ENCODE measurements around the gene EHBP1.

The EHBP1 gene

DNA sequence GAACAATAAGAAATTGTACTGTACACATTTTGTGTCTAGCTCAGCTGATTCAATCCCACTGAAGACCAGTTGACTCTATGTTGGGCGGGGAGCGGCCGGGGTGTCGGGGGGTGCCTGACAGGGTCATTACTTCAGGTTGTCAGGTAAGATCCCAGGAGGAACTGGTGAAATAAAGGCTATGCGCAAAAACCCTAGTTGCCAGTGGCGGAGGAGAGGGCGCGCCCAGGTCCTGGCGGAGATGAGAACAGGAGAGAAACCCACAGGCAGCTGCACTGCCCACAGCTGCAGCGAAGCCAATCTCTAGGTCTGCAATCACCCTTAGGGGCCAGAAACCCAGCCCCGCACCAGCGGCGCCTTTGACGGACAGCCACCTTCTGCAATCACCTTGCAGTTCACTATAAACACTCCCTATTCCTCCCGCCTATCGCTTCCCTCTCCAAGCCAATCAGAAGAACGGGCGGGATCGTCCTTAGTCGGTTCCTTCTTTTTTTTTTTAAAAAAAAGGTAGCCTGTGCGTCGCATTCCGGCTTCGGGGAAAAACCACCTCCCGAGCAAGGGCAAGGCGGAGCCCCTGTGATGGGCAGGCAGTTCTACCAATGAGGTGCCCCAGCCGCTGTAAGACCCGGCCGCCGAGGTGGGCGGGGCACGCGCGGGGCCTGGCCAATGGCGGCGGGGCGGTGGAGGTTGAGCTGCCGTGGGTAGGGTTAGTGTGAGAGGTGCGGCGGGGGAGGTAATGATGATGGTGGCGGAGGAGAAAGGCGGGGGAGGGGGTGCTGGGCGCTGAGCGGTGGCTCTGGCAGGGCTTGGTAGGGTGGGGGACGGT, at the start of gene EHBP1:
Gene EHBP1 (plus strand): TSS at position 707 of the 823 bp plus-strand sequence. CDS start 1,479 bp downstream, outside the sequence.
- DNase-seq (ENCODE audit: low read depth) = peak; percentile 95

DNA sequence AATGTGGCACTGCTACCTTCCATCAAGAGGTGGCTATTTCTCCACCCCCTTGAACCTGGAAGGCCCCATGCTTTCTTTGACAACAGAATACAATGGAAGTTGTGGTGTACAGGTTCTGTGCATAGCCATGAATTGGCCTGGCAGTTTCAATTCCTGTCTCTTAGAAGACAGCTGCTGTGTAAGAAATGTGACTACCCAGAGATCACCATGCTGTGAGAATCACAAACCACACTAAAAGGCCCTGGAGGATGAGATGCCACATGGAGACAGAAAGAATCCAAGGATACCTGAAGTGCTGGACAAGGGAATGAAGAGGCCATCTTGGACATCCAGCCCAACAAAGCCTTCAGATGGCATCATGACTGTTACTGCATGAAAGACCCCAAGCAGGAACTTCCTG, 47.7 kb upstream of the EHBP1 start:
- no peak for DNase-seq (ENCODE audit: low read depth)

DNA sequence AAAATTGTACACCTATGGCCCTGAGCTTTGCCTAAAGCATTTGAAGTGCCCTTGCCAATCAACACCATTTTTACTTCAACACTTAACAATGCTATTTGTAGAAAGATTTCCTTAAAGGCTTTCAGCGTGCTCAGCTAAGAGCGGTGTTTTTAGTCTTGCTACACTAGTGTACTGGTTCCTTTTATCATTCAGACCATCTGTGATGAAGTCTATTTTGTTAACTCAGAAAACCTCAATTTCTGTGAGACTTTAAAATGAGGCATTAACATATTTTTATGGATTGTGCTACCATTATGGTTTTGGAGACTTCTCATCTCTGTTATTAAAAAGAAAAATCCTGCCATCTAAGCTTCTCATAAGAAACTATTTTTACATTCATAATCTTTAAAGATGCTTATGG, 46.6 kb upstream of the EHBP1 start:
- no peak for DNase-seq (ENCODE audit: low read depth)

DNA sequence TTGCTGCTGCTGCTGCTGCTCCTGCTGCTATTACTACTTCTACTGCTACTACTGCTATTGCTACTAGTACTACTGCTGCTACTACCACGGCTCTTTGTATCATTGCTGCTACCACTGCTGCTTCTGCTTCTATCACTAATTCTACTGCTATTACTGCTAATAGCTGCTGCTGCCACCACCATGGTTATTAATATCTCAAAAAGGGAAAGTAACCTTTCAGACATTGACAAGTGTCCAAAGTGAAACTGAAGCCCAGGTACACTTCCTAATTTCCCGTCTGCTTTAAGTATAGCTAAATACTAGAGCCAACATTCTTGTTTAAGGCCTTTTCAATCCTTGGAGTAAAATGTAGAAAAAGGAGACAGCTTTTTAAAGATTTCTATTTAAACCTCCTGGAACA, 45.4 kb upstream of the EHBP1 start:
- DNase-seq (ENCODE audit: low read depth) = no peak

DNA sequence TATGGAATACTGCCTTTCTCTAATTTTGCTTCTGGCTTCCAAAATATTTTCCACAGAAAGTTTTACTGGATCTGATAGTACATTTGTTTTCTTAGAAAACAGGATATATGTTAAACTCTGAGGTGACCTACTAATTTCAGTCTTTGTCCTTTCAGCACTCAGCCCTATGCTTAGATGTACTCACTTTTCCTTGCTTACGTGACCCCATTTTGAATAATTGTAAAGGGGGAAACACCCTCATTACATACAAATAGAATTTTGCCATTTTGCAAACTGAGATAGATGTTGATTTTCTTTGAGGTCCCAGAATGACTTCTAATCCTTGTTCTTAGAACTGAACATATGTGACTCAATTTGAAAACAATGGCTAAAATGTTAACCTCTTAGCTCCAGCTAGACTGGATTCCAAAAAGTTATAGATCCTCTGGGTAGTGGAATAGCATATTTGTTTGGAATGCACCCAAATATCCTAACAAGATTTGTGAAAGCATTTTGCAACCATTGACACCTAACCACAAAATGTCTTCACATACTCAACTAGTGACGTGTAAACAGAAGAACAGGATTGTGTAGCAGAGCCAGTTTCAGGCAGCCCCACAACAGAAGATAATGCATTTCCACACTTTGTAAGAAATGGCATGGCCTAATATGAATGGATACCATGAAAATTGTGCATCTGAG, 44.8 kb upstream of the EHBP1 start:
- DNase-seq (ENCODE audit: low read depth) = no peak

DNA sequence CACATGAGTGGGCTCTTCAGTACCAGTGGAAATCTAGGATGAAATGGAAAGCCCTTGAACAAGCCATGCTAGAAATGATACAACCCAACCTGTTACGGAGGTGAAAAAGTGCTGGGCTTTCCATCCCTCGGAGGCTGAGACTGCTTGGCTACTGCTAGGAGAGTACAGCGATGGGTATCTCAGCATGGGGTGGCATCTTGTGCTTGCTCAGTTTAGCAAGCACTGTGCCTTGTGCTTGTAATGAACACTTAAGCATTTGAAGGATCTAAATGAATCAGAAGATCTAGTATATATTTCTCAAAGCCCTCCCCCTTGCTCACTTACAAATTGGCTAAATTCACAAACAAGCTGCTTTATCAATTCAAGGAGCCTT, 44.3 kb upstream of the EHBP1 start:
- DNase-seq (ENCODE audit: low read depth) = no peak

DNA sequence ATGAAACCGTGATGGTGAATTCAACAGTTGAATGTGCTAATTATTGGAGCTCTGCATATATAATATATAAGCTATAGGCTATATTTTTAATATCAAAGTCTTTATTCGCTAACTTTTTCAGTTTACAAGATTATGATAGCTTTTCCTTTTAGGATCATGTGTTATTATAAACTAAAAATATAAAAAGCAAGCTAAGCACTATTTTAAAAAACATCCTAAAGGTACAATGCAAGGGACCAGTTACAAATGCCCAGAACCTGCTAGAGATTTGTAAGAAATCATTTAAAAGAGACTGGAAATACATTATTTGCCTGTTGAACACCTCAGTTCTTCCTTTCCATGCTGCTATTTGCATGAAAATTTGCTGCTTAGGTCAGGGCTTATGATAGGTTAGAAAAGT, 43.4 kb upstream of the EHBP1 start:
- no peak for DNase-seq (ENCODE audit: low read depth)

DNA sequence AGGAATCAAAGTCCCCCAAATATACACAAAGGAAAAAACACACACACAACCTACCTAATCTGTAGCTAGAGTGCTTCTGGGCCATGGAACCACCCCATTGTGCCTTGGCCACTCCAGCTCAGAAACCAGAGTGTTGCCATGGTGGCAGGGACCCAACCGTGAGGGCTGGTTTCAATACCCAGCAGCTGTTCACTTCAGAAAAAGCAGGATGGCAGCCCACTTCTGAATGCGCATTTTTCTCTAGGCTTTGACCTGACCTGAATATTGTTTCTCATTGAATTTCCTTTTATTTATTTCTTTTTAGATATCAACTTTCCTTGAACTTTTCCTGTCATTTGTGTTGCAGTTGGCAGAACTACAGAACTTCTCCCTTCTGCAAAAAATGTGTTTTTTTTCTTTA, 43.0 kb upstream of the EHBP1 start:
- no peak for DNase-seq (ENCODE audit: low read depth)

DNA sequence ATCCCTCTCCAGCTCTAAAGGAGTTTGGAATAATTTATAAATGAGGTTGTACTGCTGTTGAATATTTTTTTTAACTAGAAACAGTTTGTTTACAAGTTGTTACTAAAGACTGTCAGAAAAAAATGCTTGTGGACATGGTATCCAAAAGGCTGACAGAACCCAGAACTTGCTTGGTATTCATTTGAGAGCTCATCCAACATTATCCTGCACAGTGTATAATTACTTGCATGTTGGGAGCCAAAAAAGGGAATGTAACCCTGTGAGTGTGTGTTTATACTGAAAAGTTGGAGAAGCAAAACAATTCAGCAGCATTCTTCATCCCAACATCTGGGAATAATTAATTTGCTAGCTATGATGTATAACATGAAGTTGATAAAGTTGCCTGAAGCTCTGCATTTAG, 42.1 kb upstream of the EHBP1 start:
- no peak for DNase-seq (ENCODE audit: low read depth)

DNA sequence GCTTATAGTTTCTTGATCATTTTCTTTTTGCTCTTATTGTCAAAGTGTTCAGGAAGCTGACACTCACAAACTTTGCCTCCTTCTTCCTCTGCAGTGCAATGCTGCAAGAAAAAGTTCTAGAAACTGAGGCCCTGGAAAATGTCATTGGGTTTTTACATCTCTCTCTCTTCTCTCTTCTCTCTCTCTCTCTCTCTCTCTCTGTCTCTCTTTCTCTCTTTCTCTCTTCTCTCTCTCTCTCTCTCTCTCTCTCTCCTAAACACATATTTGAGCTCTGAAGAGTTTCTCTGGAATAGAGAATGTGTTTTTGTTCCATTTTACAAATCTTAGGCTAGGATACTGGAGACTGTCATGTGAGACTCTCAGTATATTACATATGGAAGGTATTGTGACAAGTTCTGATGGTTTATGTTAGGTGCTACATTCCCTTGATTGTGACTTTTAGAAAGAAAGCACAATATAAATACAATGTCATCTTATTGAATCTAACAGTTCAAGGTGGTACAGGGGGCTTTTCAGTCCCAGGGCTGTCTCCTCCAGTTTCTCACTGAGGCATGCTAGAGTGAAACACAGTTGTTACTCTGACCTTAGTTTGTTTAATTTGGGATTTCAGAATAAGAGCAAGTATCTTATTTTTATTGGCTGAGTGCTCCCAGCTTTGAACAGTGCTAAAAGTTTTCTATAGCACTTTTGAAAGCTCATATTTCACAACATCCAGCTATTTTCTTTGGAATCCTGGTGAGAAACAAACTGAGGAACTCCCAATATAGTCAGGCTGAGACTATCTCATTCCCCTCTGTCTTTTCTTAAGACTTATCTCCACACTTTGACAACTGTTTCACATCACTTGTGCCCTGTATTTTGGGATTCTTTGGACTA, 41.4 kb upstream of the EHBP1 start:
- no peak for DNase-seq (ENCODE audit: low read depth)

DNA sequence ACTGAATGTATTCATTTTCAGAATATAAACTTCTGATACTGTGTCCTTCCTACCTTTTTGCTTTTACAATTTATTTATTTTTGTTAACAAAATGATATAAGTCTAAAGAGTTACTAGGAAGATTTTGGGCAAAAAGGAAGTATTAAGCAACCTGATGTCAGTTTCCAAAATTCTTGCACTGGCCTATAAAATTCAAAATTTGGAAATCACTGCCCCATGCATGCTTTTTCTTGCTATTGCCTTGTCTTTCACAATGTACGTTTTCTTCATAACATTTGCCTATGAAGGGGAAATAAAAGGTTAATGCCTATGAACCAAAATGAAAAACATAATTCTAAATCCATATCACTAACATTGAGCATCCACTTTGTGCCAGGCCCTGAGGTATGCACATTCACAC, 40.1 kb upstream of the EHBP1 start:
- DNase-seq (ENCODE audit: low read depth) = no peak

DNA sequence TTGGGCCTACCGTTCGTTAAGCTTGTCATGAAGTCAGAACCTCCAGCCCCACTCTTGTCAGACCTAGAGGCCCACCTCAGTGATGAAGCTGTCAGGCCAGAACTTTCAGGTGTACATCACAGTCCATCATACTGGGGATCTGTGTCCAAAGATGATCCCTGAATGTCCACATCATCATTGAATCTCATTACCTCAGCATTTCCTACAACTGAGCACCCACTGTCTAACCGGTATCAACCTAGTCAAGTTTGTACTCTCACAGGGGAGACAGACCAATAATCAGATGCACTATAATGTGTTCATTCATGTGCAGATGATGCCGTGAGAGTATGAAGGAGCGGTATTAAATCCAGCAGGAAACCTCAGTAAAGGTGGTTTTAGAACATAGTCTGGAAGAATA, 36.3 kb upstream of the EHBP1 start:
- DNase-seq (ENCODE audit: low read depth) = no peak

DNA sequence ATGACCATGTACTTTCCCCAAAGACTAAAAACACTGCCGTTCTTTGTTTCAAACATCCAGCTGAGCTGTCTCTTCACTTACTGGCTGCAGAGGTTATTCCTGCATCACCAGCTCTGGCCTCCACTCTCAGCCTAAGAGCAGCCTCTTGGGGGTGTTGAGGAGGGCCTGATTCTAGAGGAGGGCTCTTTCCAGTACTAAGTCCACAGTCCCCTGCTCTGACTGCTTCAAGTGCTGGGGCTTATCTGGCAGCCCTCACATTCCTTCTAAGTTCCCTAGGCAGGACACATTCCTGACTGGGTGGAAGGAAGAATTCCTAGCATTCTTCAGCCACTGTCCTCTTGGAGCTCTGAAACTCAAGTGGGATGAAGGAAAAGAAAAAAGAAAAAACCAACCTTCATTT, 32.9 kb upstream of the EHBP1 start:
- DNase-seq (ENCODE audit: low read depth) = no peak

DNA sequence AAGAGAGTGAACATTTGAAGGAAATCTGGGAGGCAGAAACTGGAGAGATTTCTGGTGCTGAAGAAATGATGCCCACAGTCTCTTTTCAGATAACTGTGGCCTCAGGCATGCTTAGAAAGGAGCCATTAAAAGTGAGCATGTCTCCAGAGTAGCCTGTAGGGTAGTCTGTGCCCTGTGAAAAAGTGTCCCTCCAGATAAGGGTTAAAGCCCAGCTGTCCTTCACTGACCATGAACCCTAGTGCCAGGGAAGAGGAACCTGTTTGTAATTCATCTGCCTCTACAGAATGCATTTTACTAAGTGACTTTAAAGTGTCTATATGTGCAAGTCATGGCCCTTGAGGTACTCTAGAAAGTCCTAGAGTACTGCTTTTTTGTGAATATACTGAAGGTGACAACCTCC, 30.5 kb upstream of the EHBP1 start:
- DNase-seq (ENCODE audit: low read depth) = no peak

DNA sequence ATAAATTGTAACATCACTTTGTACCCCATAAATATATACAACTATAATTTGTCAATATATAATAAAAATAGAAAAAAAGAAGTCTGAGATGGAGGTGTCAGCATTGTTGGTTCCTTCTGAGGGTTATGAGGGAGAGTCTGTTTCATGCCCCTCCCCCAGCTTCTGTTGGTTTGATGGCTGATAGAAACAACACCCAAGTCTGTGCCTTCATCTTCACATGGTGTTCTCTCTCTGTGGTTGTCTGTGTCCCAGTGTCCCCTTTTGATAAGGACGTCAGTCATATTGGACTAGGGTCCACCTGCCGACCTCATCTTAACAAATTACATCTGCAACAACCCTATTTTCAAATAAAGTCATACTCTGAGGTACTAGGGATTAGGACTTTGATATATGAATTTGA, 20.3 kb upstream of the EHBP1 start:
- no peak for DNase-seq (ENCODE audit: low read depth)

DNA sequence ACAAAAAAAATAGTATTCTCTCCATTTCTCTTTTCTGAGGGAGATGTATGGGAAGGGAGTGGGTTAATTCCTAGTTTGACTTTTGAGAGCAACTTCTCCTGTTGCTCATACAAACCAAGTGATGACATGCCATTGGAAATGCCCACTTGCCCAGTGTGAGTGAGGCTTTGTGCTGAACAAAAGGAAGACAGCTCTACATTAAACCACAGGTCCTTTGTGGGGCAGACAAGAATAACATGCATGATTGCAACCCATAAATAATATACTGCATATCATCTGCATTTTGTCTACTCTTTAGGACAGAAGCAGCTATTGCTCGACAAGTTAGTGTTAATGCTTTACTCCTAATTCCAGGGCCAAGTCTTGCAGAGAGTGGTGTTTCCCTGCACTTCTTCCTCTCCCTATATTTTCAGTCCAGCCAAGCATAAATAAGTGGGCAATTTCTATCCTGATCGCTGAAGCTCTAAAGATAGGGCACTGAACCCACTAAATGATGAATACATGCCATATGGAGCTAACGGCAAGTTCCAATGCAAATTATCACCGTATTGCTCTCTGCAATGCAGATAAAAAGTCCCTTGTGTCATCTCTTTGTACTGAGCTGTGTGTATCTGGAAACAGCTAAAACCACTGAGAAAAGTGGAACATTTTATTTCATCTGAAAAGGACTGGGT, 19.4 kb upstream of the EHBP1 start:
- no peak for DNase-seq (ENCODE audit: low read depth)

DNA sequence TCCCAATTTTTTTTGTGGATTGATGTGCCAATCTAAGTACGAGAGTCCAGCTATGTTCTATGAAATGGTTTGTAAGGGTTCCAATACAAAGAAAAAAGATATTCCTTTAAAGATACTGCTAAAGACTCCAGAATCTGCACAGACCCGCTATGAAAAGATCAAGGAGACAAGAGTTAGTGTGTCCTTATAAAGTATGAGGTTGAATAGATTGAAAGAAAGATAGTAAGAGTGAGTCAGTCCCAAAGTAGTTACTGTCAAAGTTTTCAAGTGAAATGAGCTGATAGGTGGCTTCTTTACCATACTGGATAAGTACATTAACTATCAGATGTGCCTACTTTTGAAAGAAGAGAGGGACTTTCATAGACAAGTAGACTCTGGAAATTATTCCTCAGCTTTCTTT, 17.9 kb upstream of the EHBP1 start:
- DNase-seq (ENCODE audit: low read depth) = no peak

DNA sequence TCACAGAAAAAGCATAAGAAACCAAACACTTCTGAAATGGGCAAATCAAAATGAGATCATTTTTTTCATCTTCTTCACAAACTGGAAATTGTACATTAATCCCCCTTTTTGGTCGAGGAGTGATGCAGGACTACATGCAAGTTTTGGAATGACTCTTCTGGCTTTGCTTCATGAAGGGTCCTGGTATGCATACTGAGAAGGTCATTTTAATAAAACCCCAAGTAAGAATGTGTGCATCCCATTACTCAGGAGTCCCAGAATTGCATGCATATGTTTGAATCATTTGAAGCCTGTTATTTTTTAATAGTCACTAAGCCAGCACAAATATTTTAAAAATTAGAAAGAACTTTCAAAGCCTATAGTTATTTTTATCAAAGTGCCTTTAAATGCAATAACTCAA, 16.7 kb upstream of the EHBP1 start:
- DNase-seq (ENCODE audit: low read depth) = no peak

DNA sequence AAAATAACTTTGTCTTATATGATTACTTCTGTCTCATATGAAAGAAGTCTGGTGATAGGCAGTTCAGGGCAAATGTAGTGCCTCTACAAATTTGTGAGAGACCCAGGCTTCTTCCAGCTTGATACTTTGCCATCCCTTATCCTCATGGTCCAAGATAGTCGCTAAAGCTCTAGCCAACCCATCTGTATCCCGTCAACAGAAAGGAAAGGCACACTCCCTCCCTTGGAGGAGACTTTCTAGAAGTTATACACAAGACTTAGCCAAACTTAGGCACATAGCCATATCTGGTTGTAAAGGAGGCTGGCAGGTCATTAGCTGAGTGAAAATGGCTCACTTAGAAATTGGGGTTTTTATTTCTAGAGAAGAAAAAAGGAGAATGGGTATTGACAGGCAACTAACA, 14.3 kb upstream of the EHBP1 start:
- no peak for DNase-seq (ENCODE audit: low read depth)

DNA sequence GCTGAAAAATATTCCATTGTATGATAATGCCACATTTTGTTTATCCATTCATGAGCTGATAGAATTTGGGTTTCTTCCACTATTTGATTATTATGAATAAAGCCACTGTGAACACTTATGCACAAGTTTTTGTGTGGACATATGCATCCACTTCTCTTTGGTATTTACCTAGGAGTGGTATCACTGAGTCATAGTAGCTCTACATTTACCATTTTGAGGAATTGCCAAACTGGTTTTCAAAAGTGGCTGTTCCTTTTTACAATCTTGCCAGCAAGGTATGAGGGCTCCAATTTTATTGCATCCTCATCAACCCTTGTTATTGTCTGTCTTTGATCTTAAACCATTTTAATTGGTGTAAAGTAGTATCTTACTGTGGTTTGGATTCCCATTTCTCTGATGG, 13.3 kb upstream of the EHBP1 start:
- DNase-seq (ENCODE audit: low read depth) = no peak

DNA sequence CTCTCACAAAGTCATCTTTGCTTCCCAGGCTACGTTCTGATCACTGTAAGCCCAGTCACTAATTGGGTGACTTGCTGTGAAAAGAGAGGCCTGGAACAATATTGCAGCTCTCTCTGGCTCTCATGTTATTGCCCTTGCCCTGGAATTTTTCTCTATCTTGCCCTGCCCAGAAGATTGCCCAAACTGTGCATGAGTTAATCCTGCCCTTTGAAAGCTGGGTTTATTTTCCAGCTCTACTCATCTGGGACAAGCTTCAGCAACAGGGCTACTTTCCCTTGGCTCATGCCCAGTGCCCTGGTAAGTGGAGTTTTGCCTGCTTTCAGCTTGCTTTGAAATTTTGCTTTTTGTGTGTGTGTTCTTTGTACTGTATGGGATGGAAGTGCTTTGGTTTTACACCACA, 6.9 kb upstream of the EHBP1 start:
- DNase-seq (ENCODE audit: low read depth) = no peak

DNA sequence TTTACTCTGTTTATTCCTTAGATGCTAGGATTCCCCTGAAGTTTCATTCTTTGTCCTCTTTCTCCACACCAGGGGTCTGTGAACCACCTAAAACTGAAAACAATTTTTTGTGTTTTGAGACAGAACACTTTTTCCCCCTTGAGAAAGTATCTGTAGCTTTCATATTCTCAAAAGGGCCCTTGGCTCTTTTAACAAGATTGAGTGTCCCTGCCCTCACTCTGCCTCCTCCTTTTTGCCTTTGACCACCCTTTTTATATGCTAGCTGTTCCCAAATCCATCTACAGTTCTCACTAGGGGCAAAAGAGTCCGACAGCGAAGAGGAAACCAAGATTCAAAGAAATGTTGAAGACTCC, 883 bp upstream of the EHBP1 start:
- no peak for DNase-seq (ENCODE audit: low read depth)
